Fibroblast of lung (primary cell): ENCODE measurements around the gene NCKIPSD. TPM values are rescaled to one million over a fixed set of nuclear protein-coding genes. Genes with fewer than 3 reads are reported as not detected.

Experiments used
- DNase-seq, 2 donors: peaks; one replicate each; pipeline versions ENCODE4 v3.0.0 to v3.0.0-alpha.2; 2010; ENCODE audit warnings: low read depth in 2 of 2
- H2AFZ ChIP-seq: 2 replicates; pipeline ENCODE4 v1.5.1; 2012; ENCODE audit warnings: low read length, control low read depth, inconsistent platforms
- H3K27ac ChIP-seq: 2 replicates; pipeline ENCODE4 v1.5.1; 2011; ENCODE audit warnings: low read length, control low read depth; ENCODE audit not compliant: insufficient read depth
- H3K27me3 ChIP-seq: 2 replicates; pipeline ENCODE4 v1.5.1; 2011; ENCODE audit warnings: mild to moderate bottlenecking, low read length; ENCODE audit not compliant: control insufficient read depth, insufficient read depth
- H3K36me3 ChIP-seq: 2 replicates; pipeline ENCODE4 v1.5.1; 2011; ENCODE audit warnings: low read length; ENCODE audit not compliant: control insufficient read depth, insufficient read depth
- H3K4me1 ChIP-seq: 2 replicates; pipeline ENCODE4 v1.5.1; 2011; ENCODE audit warnings: low read length; ENCODE audit not compliant: control insufficient read depth, insufficient read depth; ENCODE audit errors: extremely low read depth
- H3K4me2 ChIP-seq: 2 replicates; pipeline ENCODE4 v1.5.1; 2011; ENCODE audit warnings: low read length, control low read depth; ENCODE audit not compliant: insufficient read depth; ENCODE audit errors: extremely low read depth
- H3K4me3 ChIP-seq, 4 experiments: fragments of 200-600 bp in 1 of 4; sonication (generic) in 1 of 4; replicated peaks in 1 of 4; 2 replicates each; pipeline ENCODE4 v1.5.1; 2011 to 2016; ENCODE audit warnings: low read length in 4 of 4, low read depth in 3 of 4, mild to moderate bottlenecking in 3 of 4, control low read depth in 2 of 4, inconsistent platforms in 1 of 4, mixed read lengths in 1 of 4; ENCODE audit not compliant: insufficient read depth in 1 of 4; ENCODE audit errors: control extremely low read depth in 1 of 4
- H3K79me2 ChIP-seq: 2 replicates; pipeline ENCODE4 v1.5.1; 2012; ENCODE audit warnings: mild to moderate bottlenecking, low read length, inconsistent platforms; ENCODE audit not compliant: control insufficient read depth, insufficient read depth
- H3K9ac ChIP-seq: 2 replicates; pipeline ENCODE4 v1.5.1; 2011; ENCODE audit warnings: mild to moderate bottlenecking, low read length, control low read depth; ENCODE audit not compliant: insufficient read depth
- H3K9me3 ChIP-seq: 2 replicates; pipeline ENCODE4 v1.5.1; 2012; ENCODE audit warnings: low read depth, low read length; ENCODE audit not compliant: control insufficient read depth, insufficient read depth
- H4K20me1 ChIP-seq: 2 replicates; pipeline ENCODE4 v1.5.1; 2011; ENCODE audit warnings: low read length; ENCODE audit not compliant: control insufficient read depth, insufficient read depth; ENCODE audit errors: extremely low read depth
- CTCF ChIP-seq, 2 donors: IDR thresholded peaks in 1 of 2; conservative IDR thresholded peaks in 1 of 2; 1 replicate in 1 of 2; 2 replicates in 1 of 2; pipeline ENCODE4 v1.5.1; 2011 to 2012; ENCODE audit warnings: low read length in 2 of 2, control low read depth in 1 of 2, inconsistent platforms in 1 of 2, low read depth in 1 of 2, mild to moderate bottlenecking in 1 of 2
- EZH2 ChIP-seq: IDR thresholded peaks from 2 replicates; pipeline ENCODE4 v1.5.1; 2012; ENCODE audit warnings: low read length, control low read depth, mild to moderate bottlenecking; ENCODE audit errors: missing control alignments
- polyA plus RNA-seq, 2 donors: library from polyadenylated mRNA; depleted of rRNA in 1 of 2; stranded (reverse) in 1 of 2; unstranded in 1 of 2; fragments of >200 nt; gene quantifications; 2 replicates each; pipeline ENCODE4 v1.2.1, GENCODE V29; 2011 to 2012; ENCODE audit warnings: missing spikeins in 1 of 2
- total RNA-seq: library from RNA; depleted of rRNA; stranded (reverse); fragments of >200 nt; gene quantifications from 2 replicates; pipeline ENCODE4 v1.2.1, GENCODE V29; 2014

NCKIPSD gene
- total and polyA plus RNA-seq, 2 donors (not counting 1 experiment from before 2014, with no cell fraction given), result 14.6 to 23.3 TPM

GRCh38 chr3:48674505-48674904, 11.2 kb downstream of the NCKIPSD start:
- Histone ChIP-seq H4K20me1 (no peaks in the 10 kb centered on the region), H3K4me2 (no peak overlapping the region), H3K27me3 (no peaks in the 10 kb centered on the region), H3K4me3 (no peak overlapping the region), H2AFZ (no peak overlapping the region), H3K9me3 (no peaks in the 10 kb centered on the region), H3K27ac (no peak overlapping the region), H3K79me2 (no peaks in the 10 kb centered on the region), H3K4me1 (peaks cover 7% of the 10 kb centered on the region), H3K9ac (no peak overlapping the region), H3K36me3 (peaks cover 15% of the 10 kb centered on the region)
- no peak for DNase-seq
- TF ChIP-seq CTCF (conservative IDR thresholded peaks at IDR 0.05 in 1 of 2, IDR thresholded peaks at IDR 0.05 in 1 of 2; ENCODE audit: low read depth in 1 of 2, low read length in 2 of 2) (no peak), EZH2 (no peak)

- H2AFZ ChIP-seq, result no peak overlapping the region
- H4K20me1 ChIP-seq, result no peaks in the 10 kb centered on the region
- H3K36me3 ChIP-seq, result peaks cover 7% of the 10 kb centered on the region
- DNase-seq, result no peak
- H3K4me1 ChIP-seq, result no peaks in the 10 kb centered on the region
- TF ChIP-seq EZH2 (no peak), CTCF (conservative IDR thresholded peaks at IDR 0.05 in 1 of 2, IDR thresholded peaks at IDR 0.05 in 1 of 2; ENCODE audit: low read depth in 1 of 2, low read length in 2 of 2) (no peak)
- H3K9me3 ChIP-seq, result no peaks in the 10 kb centered on the region
- H3K27me3 ChIP-seq, result no peaks in the 10 kb centered on the region
- no peak overlapping the region for H3K4me3 ChIP-seq
- no peak overlapping the region for H3K4me2 ChIP-seq
- no peak overlapping the region for H3K9ac ChIP-seq
- no peaks in the 10 kb centered on the region for H3K79me2 ChIP-seq
- no peak overlapping the region for H3K27ac ChIP-seq
These were observed 13.2 kb downstream of the NCKIPSD start for GRCh38 chr3:48672522-48672921.

GRCh38 chr3:48664929-48665328, 20.8 kb downstream of the NCKIPSD start:
- Histone ChIP-seq H3K4me2 (no peak overlapping the region), H2AFZ (no peak overlapping the region), H3K4me1 (peaks cover 7% of the 10 kb centered on the region), H3K36me3 (no peaks in the 10 kb centered on the region), H3K79me2 (no peaks in the 10 kb centered on the region), H3K9me3 (no peaks in the 10 kb centered on the region), H3K4me3 (no peak overlapping the region), H4K20me1 (no peaks in the 10 kb centered on the region), H3K9ac (no peak overlapping the region), H3K27me3 (peaks cover 5% of the 10 kb centered on the region), H3K27ac (no peak overlapping the region)
- TF ChIP-seq EZH2, result no peak
- no peak for DNase-seq
